NCI-H146 (cell line): ENCODE measurements around the gene DUS1L.
A peak's percentile ranks its signal among the peaks of the same experiment; 100 is the strongest.

Experiments
- DNase-seq: peaks from one replicate; lab custom pipeline; 2025; lab: John Stamatoyannopoulos, UW

The DUS1L gene

GRCh38 chr17:82100502-82101298, 35.1 kb upstream of the DUS1L start:
- DNase-seq: no peak

- DNase-seq: peak; percentile 73
Observed at GRCh38 chr17:82098939-82099763, 33.5 kb upstream of the DUS1L start.

GRCh38 chr17:82098169-82098938, 32.8 kb upstream of the DUS1L start, which contains the start of gene FASN:
Gene FASN (minus strand): TSS chr17:82098236. CDS start chr17:82096445, 1,791 bp downstream.
- DNase-seq: peak; percentile 95

- DNase-seq: no peak
Observed at GRCh38 chr17:82097919-82098168, 32.2 kb upstream of the DUS1L start.

- peak; percentile 63 for DNase-seq
Observed at GRCh38 chr17:82097184-82097918, 31.7 kb upstream of the DUS1L start.

- DNase-seq: no peak
Observed at GRCh38 chr17:82096709-82097183, 31.1 kb upstream of the DUS1L start.

- no peak for DNase-seq
Observed at GRCh38 chr17:82095777-82096708, 30.4 kb upstream of the DUS1L start.

GRCh38 chr17:82094931-82095776, 29.6 kb upstream of the DUS1L start:
- DNase-seq: no peak

- DNase-seq: no peak
Observed at GRCh38 chr17:82092995-82093751, 27.6 kb upstream of the DUS1L start.

GRCh38 chr17:82092628-82092994, 27.0 kb upstream of the DUS1L start:
- DNase-seq: no peak

GRCh38 chr17:82092094-82092586, 26.5 kb upstream of the DUS1L start:
- no peak for DNase-seq

GRCh38 chr17:82091264-82092066, 25.9 kb upstream of the DUS1L start:
- DNase-seq: no peak

GRCh38 chr17:82090549-82091263, 25.1 kb upstream of the DUS1L start:
- DNase-seq: no peak

GRCh38 chr17:82089723-82090548, 24.3 kb upstream of the DUS1L start:
- no peak for DNase-seq

GRCh38 chr17:82088838-82089722, 23.5 kb upstream of the DUS1L start:
- DNase-seq: no peak
